HG03354 (cell line): ENCODE data around the gene HSD17B11.
"Not testable (repeated sequence)": the region's sequence is repeated elsewhere in the genome, so short reads cannot be mapped to it uniquely, and the experiment has no call there.

Experiments
- ATAC-seq: cut with Tn5 transposase; IDR thresholded peaks from one replicate; pipeline ENCODE4 v1.9.1; 2021; ENCODE audit warnings: mild to moderate bottlenecking; ENCODE audit not compliant: unreplicated experiment, poor library complexity, severe bottlenecking

Gene HSD17B11

GRCh38 chr4:87315000-87315399, 76.0 kb downstream of the HSD17B11 start:
- not testable (repeated sequence) for ATAC-seq

- ATAC-seq, result no peak
Measured at GRCh38 chr4:87313756-87314155, 77.2 kb downstream of the HSD17B11 start.

- no peak for ATAC-seq
Measured at GRCh38 chr4:87311684-87312083, 79.3 kb downstream of the HSD17B11 start.

- no peak for ATAC-seq
Measured at GRCh38 chr4:87310691-87311335, 80.2 kb downstream of the HSD17B11 start.

GRCh38 chr4:87309625-87310024, 81.4 kb downstream of the HSD17B11 start:
- no peak for ATAC-seq

- no peak for ATAC-seq
Measured at GRCh38 chr4:87306056-87306455, 84.9 kb downstream of the HSD17B11 start.

- ATAC-seq, result no peak
Measured at GRCh38 chr4:87305562-87305961, 85.4 kb downstream of the HSD17B11 start.

GRCh38 chr4:87304745-87305432, 86.1 kb downstream of the HSD17B11 start:
- no peak for ATAC-seq

- ATAC-seq, result no peak
Measured at GRCh38 chr4:87299898-87300297, 91.1 kb downstream of the HSD17B11 start.

- ATAC-seq, result no peak
Measured at GRCh38 chr4:87298362-87298761, 92.6 kb downstream of the HSD17B11 start.

GRCh38 chr4:87294911-87295310, 96.1 kb downstream of the HSD17B11 start:
- not testable (repeated sequence) for ATAC-seq

- not testable (repeated sequence) for ATAC-seq
Measured at GRCh38 chr4:87293889-87294288, 97.1 kb downstream of the HSD17B11 start.

GRCh38 chr4:87286970-87287369, 104.0 kb downstream of the HSD17B11 start:
- ATAC-seq, result no peak
